ENCODE data around the gene CPB1.
A peak's percentile ranks its signal among the peaks of the same experiment; 100 is the strongest.

The CPB1 gene

GRCh38 chr3:148857316-148857715 is 29.7 kb downstream of the CPB1 start:
- no peaks in the 10 kb centered on the region for H3K79me1 ChIP-seq (replicated peaks; ENCODE audit: low read length, poor library complexity, severe bottlenecking)
- H4K91ac ChIP-seq (ENCODE audit: low read length), result no peak overlapping the region
- no peaks in the 10 kb centered on the region for H3K9me3 ChIP-seq (ENCODE audit: control insufficient read depth, low read length)
- no peaks in the 10 kb centered on the region for H3K36me3 ChIP-seq (ENCODE audit: control insufficient read depth in 1 of 2, insufficient read depth in 2 of 2, low read depth in 1 of 2, low read length in 2 of 2)
- H3K4me1 ChIP-seq (ENCODE audit: control insufficient read depth, insufficient read depth, low read depth, low read length), result no peaks in the 10 kb centered on the region
- H2BK15ac ChIP-seq (ENCODE audit: low read depth, poor library complexity, severe bottlenecking), result no peak overlapping the region
- no peak overlapping the region for H3K4me3 ChIP-seq (ENCODE audit: insufficient read depth in 1 of 2, low read depth in 1 of 2, low read length in 2 of 2)
- no peak overlapping the region for H2AFZ ChIP-seq (ENCODE audit: low read depth, low read length)
- no peak overlapping the region for H3K14ac ChIP-seq (ENCODE audit: low read length in 2 of 2)
- H2BK5ac ChIP-seq (ENCODE audit: low read depth, low read length, poor library complexity, severe bottlenecking), result no peak overlapping the region
- H4K8ac ChIP-seq (ENCODE audit: low read length), result no peak overlapping the region
- no peak for DNase-seq
- H2AK5ac ChIP-seq (ENCODE audit: low read length, severe bottlenecking), result no peak overlapping the region
- H3K9ac ChIP-seq (ENCODE audit: low read length), result no peak overlapping the region
- no peaks in the 10 kb centered on the region for H3K27me3 ChIP-seq (ENCODE audit: control insufficient read depth in 1 of 2, insufficient read depth in 1 of 2, low read length in 2 of 2)
- H2BK120ac ChIP-seq (ENCODE audit: low read depth, low read length), result no peak overlapping the region
- H3K4me2 ChIP-seq (ENCODE audit: low read length, poor library complexity, severe bottlenecking), result no peak overlapping the region
- no peak overlapping the region for H2BK12ac ChIP-seq (ENCODE audit: low read length in 2 of 2)
- no peak overlapping the region for H3K4ac ChIP-seq (ENCODE audit: low read depth in 1 of 2, low read length in 2 of 2)
- H3K18ac ChIP-seq (ENCODE audit: low read depth in 1 of 2, low read length in 2 of 2), result no peak overlapping the region
- no peak overlapping the region for H3K23ac ChIP-seq (ENCODE audit: low read length in 2 of 2)
- WGBS, result 98% methylated on average over 3 of the region's 4 CpGs
- H3K27ac ChIP-seq (ENCODE audit: low read length, poor library complexity, severe bottlenecking), result no peak overlapping the region

GRCh38 chr3:148861277-148861869 is 33.8 kb downstream of the CPB1 start:
- Histone ChIP-seq H4K91ac (ENCODE audit: low read length) (no peak overlapping the region), H3K18ac (ENCODE audit: low read depth in 1 of 2, low read length in 2 of 2) (no peak overlapping the region), H3K23ac (ENCODE audit: low read length in 2 of 2) (no peak overlapping the region), H3K27me3 (ENCODE audit: control insufficient read depth in 1 of 2, insufficient read depth in 1 of 2, low read length in 2 of 2) (no peaks in the 10 kb centered on the region), H2BK120ac (ENCODE audit: low read depth, low read length) (no peak overlapping the region), H2BK5ac (ENCODE audit: low read depth, low read length, poor library complexity, severe bottlenecking) (no peak overlapping the region), H3K4me1 (ENCODE audit: control insufficient read depth, insufficient read depth, low read depth, low read length) (no peaks in the 10 kb centered on the region), H2BK15ac (ENCODE audit: low read depth, poor library complexity, severe bottlenecking) (no peak overlapping the region), H3K4me3 (ENCODE audit: insufficient read depth in 1 of 2, low read depth in 1 of 2, low read length in 2 of 2) (no peak overlapping the region), H4K8ac (ENCODE audit: low read length) (no peak overlapping the region), H3K79me1 (replicated peaks; ENCODE audit: low read length, poor library complexity, severe bottlenecking) (no peaks in the 10 kb centered on the region), H3K27ac (ENCODE audit: low read length, poor library complexity, severe bottlenecking) (no peak overlapping the region), H3K9ac (ENCODE audit: low read length) (no peak overlapping the region), H3K4ac (ENCODE audit: low read depth in 1 of 2, low read length in 2 of 2) (no peak overlapping the region), H3K14ac (ENCODE audit: low read length in 2 of 2) (no peak overlapping the region), H3K36me3 (ENCODE audit: control insufficient read depth in 1 of 2, insufficient read depth in 2 of 2, low read depth in 1 of 2, low read length in 2 of 2) (no peaks in the 10 kb centered on the region), H3K4me2 (ENCODE audit: low read length, poor library complexity, severe bottlenecking) (no peak overlapping the region), H2AFZ (ENCODE audit: low read depth, low read length) (no peak overlapping the region), H2AK5ac (ENCODE audit: low read length, severe bottlenecking) (no peak overlapping the region), H2BK12ac (ENCODE audit: low read length in 2 of 2) (no peak overlapping the region), H3K9me3 (ENCODE audit: control insufficient read depth, low read length) (no peaks in the 10 kb centered on the region)
- WGBS, result no CpG with 5 or more reads among the region's 1 CpG
- peak; percentile 50 for DNase-seq

- H2BK120ac ChIP-seq (ENCODE audit: low read depth, low read length), result no peak overlapping the region
- H3K14ac ChIP-seq (ENCODE audit: low read length in 2 of 2), result no peak overlapping the region
- H3K4me2 ChIP-seq (ENCODE audit: low read length, poor library complexity, severe bottlenecking), result no peak overlapping the region
- H3K9ac ChIP-seq (ENCODE audit: low read length), result no peak overlapping the region
- no peak overlapping the region for H3K4ac ChIP-seq (ENCODE audit: low read depth in 1 of 2, low read length in 2 of 2)
- no peaks in the 10 kb centered on the region for H3K36me3 ChIP-seq (ENCODE audit: control insufficient read depth in 1 of 2, insufficient read depth in 2 of 2, low read depth in 1 of 2, low read length in 2 of 2)
- H3K4me1 ChIP-seq (ENCODE audit: control insufficient read depth, insufficient read depth, low read depth, low read length), result no peaks in the 10 kb centered on the region
- no peak overlapping the region for H3K27ac ChIP-seq (ENCODE audit: low read length, poor library complexity, severe bottlenecking)
- H4K91ac ChIP-seq (ENCODE audit: low read length), result no peak overlapping the region
- H2BK5ac ChIP-seq (ENCODE audit: low read depth, low read length, poor library complexity, severe bottlenecking), result no peak overlapping the region
- no peak overlapping the region for H3K23ac ChIP-seq (ENCODE audit: low read length in 2 of 2)
- H2AFZ ChIP-seq (ENCODE audit: low read depth, low read length), result no peak overlapping the region
- no peak overlapping the region for H4K8ac ChIP-seq (ENCODE audit: low read length)
- H3K18ac ChIP-seq (ENCODE audit: low read depth in 1 of 2, low read length in 2 of 2), result no peak overlapping the region
- H2BK12ac ChIP-seq (ENCODE audit: low read length in 2 of 2), result no peak overlapping the region
- H3K27me3 ChIP-seq (ENCODE audit: control insufficient read depth in 1 of 2, insufficient read depth in 1 of 2, low read length in 2 of 2), result no peaks in the 10 kb centered on the region
- WGBS, result 83% methylated on average over 4 of the region's 4 CpGs
- no peak for DNase-seq
- no peak overlapping the region for H2BK15ac ChIP-seq (ENCODE audit: low read depth, poor library complexity, severe bottlenecking)
- no peaks in the 10 kb centered on the region for H3K79me1 ChIP-seq (replicated peaks; ENCODE audit: low read length, poor library complexity, severe bottlenecking)
- no peak overlapping the region for H3K4me3 ChIP-seq (ENCODE audit: insufficient read depth in 1 of 2, low read depth in 1 of 2, low read length in 2 of 2)
- H2AK5ac ChIP-seq (ENCODE audit: low read length, severe bottlenecking), result no peak overlapping the region
- no peaks in the 10 kb centered on the region for H3K9me3 ChIP-seq (ENCODE audit: control insufficient read depth, low read length)
Observed at GRCh38 chr3:148863297-148863696, 35.7 kb downstream of the CPB1 start.

GRCh38 chr3:148863814-148864213 is 36.2 kb downstream of the CPB1 start:
- Histone ChIP-seq H3K27ac (ENCODE audit: low read length, poor library complexity, severe bottlenecking) (no peak overlapping the region), H3K4me3 (ENCODE audit: insufficient read depth in 1 of 2, low read depth in 1 of 2, low read length in 2 of 2) (no peak overlapping the region), H2AFZ (ENCODE audit: low read depth, low read length) (no peak overlapping the region), H3K27me3 (ENCODE audit: control insufficient read depth in 1 of 2, insufficient read depth in 1 of 2, low read length in 2 of 2) (no peaks in the 10 kb centered on the region), H2BK120ac (ENCODE audit: low read depth, low read length) (no peak overlapping the region), H2BK5ac (ENCODE audit: low read depth, low read length, poor library complexity, severe bottlenecking) (no peak overlapping the region), H3K4ac (ENCODE audit: low read depth in 1 of 2, low read length in 2 of 2) (no peak overlapping the region), H3K14ac (ENCODE audit: low read length in 2 of 2) (no peak overlapping the region), H4K8ac (ENCODE audit: low read length) (no peak overlapping the region), H3K9ac (ENCODE audit: low read length) (no peak overlapping the region), H3K18ac (ENCODE audit: low read depth in 1 of 2, low read length in 2 of 2) (no peak overlapping the region), H4K91ac (ENCODE audit: low read length) (no peak overlapping the region), H2AK5ac (ENCODE audit: low read length, severe bottlenecking) (no peak overlapping the region), H3K4me1 (ENCODE audit: control insufficient read depth, insufficient read depth, low read depth, low read length) (no peaks in the 10 kb centered on the region), H3K4me2 (ENCODE audit: low read length, poor library complexity, severe bottlenecking) (no peak overlapping the region), H2BK15ac (ENCODE audit: low read depth, poor library complexity, severe bottlenecking) (no peak overlapping the region), H3K9me3 (ENCODE audit: control insufficient read depth, low read length) (no peaks in the 10 kb centered on the region), H3K79me1 (replicated peaks; ENCODE audit: low read length, poor library complexity, severe bottlenecking) (no peaks in the 10 kb centered on the region), H3K23ac (ENCODE audit: low read length in 2 of 2) (no peak overlapping the region), H2BK12ac (ENCODE audit: low read length in 2 of 2) (no peak overlapping the region), H3K36me3 (ENCODE audit: control insufficient read depth in 1 of 2, insufficient read depth in 2 of 2, low read depth in 1 of 2, low read length in 2 of 2) (no peaks in the 10 kb centered on the region)
- WGBS, result no CpG with 5 or more reads among the region's 5 CpGs
- no peak for DNase-seq

Data from mesenchymal stem cell (in vitro differentiated cells and primary cell).